ENCODE measurements around the gene KLHL29.

DNA sequence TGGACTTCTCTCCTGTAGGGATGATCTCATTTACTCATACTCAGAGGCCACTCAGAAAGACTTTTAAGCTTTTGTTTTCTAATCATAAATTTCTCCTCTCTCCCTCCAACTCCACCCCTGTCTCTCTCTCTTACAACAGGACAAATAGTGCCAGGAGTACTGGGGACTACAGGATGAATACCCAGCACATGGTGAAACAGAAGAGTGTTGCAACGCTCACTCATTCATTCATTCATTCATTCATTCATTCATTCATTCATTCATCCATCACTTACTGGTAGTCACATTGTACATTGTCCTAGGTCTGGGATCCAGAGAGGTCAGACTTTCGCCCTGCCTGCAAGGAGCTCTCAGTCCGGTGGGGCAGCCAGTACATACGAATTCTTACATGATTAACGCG, 97.6 kb downstream of the KLHL29 start:
- no peak for TF ChIP-seq CTCF (conservative IDR thresholded peaks at IDR 0.05; ENCODE audit: low read length)
- TF ChIP-seq EZH2phosphoT487 (IDR thresholded peaks at IDR 0.05; ENCODE audit: borderline replicate concordance) = no peak

All from Loucy (cell line).